ENCODE results near the gene MAMSTR. TPM values are rescaled to one million over a fixed set of nuclear protein-coding genes. Genes with fewer than 3 reads are reported as not detected.

MAMSTR gene
- total RNA-seq, 4 donors from 2014 or later, result 0.26 to 24.2 (median 3.0) TPM; not detected in 1

DNA sequence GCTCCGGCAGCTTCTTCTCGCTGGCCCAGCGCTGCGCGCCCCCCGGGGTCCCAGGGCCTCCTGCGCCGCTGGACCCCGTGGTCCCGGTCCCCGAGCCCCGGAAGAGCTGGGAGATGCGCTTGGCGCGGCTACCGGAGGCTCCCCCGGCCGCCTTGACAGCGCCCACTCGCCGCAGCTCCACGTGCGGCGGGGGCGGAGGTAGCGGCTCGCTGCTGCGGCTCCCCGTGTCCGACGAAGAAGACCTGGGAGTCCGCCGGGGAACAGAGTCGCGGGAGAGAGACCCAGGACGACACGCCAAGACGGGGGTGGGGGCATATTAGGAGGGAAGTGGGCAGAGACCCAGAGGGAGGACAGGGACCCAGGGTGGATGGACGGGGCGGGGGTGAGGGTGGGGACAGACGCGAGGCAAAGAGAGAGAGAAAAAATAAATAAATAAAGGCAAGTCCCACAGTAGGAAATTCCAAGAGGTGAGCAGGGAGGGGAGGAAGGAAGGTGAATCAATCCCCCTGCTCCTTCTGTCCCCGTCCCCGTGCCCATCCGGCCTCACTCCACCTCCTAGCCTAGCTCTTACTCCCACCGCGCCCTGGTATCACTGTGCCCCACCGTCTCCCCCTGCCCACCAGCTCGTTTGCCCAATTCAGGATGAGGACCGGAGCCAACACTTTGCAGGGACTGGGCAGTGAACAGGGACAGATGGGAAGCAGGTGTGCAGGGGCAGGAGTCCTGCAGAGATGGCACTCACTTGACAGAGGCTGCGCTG lies 20.1 kb upstream of the MAMSTR start:
- peak overlapping the region; percentile 73 to 81 for H3K27ac ChIP-seq
- H3K4me3 ChIP-seq, result peak overlapping the region; percentile 9 to 49
- no peak for DNase-seq
- H3K9me3 ChIP-seq, result no peaks in the 10 kb centered on the region
- TF ChIP-seq, protein P1, sequence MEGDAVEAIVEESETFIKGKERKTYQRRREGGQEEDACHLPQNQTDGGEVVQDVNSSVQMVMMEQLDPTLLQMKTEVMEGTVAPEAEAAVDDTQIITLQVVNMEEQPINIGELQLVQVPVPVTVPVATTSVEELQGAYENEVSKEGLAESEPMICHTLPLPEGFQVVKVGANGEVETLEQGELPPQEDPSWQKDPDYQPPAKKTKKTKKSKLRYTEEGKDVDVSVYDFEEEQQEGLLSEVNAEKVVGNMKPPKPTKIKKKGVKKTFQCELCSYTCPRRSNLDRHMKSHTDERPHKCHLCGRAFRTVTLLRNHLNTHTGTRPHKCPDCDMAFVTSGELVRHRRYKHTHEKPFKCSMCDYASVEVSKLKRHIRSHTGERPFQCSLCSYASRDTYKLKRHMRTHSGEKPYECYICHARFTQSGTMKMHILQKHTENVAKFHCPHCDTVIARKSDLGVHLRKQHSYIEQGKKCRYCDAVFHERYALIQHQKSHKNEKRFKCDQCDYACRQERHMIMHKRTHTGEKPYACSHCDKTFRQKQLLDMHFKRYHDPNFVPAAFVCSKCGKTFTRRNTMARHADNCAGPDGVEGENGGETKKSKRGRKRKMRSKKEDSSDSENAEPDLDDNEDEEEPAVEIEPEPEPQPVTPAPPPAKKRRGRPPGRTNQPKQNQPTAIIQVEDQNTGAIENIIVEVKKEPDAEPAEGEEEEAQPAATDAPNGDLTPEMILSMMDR (IDR thresholded peaks at IDR 0.05), result no peak
- no peak for TF ChIP-seq POLR2A (IDR thresholded peaks at IDR 0.05)
- no peaks in the 10 kb centered on the region for H3K36me3 ChIP-seq
- intact Hi-C loops (cut with DNase I; ENCODE audit: low total_unique reads), result no loop called here
- no peaks in the 10 kb centered on the region for H3K27me3 ChIP-seq
- H3K4me1 ChIP-seq, result peaks cover 0 to 5% of the 10 kb centered on the region in 2 donors

DNA sequence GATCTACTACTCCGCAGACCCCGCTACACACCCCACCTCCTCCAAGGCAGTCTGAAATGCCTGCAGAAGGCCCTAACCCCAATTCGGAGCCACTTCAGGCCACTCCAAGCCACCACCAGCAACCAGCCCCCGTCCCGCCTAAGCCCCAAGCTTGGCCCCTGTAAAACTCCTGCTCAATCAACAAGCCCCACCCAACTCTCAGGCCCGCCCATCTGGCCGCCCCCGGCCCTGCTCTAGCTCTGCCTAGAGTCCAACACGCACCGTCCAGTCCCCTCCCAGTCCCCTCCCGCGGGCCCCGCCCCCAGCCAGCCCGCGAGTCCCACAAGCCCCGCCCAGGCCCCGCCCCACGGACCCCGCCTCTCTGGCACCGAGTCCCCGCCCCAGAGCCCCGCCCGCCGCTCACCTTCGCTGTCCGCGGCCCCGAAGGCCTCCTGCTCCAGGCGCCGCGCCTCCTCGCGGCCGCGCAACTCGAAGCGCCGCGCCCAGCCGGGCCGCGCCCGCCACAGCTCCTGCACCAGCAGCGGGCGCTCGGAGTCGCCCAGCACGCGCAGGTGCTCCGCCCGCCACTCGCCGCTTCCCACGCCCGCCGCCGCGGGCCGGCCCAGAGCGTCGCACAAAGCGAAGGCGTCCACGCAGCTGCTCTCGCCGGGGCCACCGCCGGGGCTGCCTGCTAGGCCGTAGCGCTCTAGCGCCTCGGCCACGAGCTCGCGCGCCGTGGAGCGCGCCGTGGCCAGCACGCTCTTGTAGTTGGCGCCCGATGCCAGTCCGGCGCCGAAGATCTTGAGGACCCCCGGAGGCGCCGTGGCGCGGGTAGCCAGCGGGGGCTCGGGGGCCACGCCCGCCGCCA lies 19.3 kb upstream of the MAMSTR start:
- Histone ChIP-seq H3K27me3 (no peaks in the 10 kb centered on the region), H3K9me3 (no peaks in the 10 kb centered on the region), H3K4me1 (peaks cover 0 to 5% of the 10 kb centered on the region in 2 donors), H3K27ac (peak overlapping the region; percentile 73 to 81), H3K4me3 (peak overlapping the region; percentile 9 to 49), H3K36me3 (no peaks in the 10 kb centered on the region)
- peak; percentile 34 to 56 for TF ChIP-seq POLR2A (IDR thresholded peaks at IDR 0.05)
- TF ChIP-seq, protein P1 (IDR thresholded peaks at IDR 0.05), result peak in 3 of 4 experiments; percentile 68 to 88 (median 74)
- intact Hi-C loops (cut with DNase I; ENCODE audit: low total_unique reads), result no loop called here
- DNase-seq, result peak; percentile 94 to 95

DNA sequence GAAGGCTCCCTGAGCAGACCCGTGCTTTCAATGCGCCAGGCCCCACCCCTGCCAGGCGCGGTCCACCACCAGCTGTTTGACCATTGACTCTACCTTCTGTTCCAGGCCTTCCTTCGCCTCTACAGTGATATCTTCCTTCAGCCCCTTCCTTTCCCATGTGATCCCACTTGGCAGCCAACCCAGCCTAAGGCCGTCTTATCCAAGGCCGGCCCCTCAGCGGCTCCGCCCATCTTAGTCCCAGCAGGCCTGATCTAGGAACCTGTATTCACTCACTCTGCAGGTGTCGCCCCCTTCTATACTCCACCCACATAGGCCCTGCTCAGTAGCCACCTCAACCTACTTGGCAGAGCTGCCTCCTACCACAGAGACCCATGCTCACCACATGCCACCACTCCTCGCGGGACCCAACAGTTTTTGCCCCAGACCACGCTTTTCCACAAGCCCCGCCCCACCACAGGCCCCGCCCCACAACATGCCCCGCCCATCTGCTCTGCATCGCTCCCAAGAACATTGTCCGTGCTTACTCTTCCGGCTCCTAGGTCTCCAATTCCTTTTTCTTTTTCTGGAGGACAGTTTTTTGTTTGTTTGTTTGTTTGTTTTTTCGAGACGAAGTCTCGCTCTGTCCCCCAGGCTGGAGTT lies 18.0 kb upstream of the MAMSTR start:
- Histone ChIP-seq H3K36me3 (no peaks in the 10 kb centered on the region), H3K9me3 (no peaks in the 10 kb centered on the region), H3K27me3 (no peaks in the 10 kb centered on the region), H3K4me3 (no peak overlapping the region), H3K4me1 (peaks cover 0 to 5% of the 10 kb centered on the region in 2 donors), H3K27ac (peak overlapping the region in 1 of 2 donors; percentile 36)
- TF ChIP-seq POLR2A (IDR thresholded peaks at IDR 0.05), result no peak
- TF ChIP-seq, protein P1 (IDR thresholded peaks at IDR 0.05), result no peak
- DNase-seq, result no peak
- intact Hi-C loops (cut with DNase I; ENCODE audit: low total_unique reads), result no loop called here

DNA sequence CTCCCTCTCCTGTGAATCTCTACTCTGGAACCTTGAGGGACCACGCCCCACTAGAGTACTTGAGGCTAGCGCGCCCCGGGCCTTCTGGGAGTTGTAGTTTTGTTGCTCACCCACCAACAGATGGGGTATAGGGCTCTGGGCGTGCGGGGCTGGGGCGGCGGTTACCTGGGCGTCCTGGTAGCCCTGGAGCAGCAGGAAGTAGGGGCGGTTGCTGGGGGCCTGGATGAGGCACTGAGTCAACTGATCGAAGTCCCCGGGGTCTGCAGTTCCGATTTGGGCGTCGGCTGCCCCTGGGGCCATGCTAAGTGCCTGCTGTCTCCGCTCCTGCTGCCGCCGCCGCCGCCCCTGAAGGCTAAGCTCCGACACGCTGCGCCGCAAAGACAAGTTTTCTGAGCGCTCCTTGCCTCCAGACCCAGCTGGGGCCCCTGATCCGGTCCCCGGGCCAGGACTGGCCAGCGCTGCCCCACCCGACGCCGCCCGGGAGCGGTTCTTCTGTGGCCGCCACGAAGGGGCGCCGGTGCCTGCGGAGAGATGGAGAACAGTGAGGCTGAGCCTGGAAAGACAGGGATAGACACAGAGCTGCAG lies 15.6 kb upstream of the MAMSTR start:
- DNase-seq, result no peak
- Histone ChIP-seq H3K9me3 (no peaks in the 10 kb centered on the region), H3K4me3 (no peak overlapping the region), H3K4me1 (peaks cover 0 to 5% of the 10 kb centered on the region in 2 donors), H3K27me3 (no peaks in the 10 kb centered on the region), H3K36me3 (no peaks in the 10 kb centered on the region), H3K27ac (no peak overlapping the region)
- TF ChIP-seq POLR2A (IDR thresholded peaks at IDR 0.05), result no peak
- TF ChIP-seq, protein P1 (IDR thresholded peaks at IDR 0.05), result no peak
- intact Hi-C loops (cut with DNase I; ENCODE audit: low total_unique reads), result no loop called here

Measured in uterus (tissue), 4 donors.